ENCODE data around the gene COX7B.
"Not testable (repeated sequence)": the region's sequence is repeated elsewhere in the genome, so short reads cannot be mapped to it uniquely, and the experiment has no call there.

GRCh38 chrX:77881418-77881817, 17.9 kb upstream of the COX7B start:
- TF ChIP-seq, protein P1, sequence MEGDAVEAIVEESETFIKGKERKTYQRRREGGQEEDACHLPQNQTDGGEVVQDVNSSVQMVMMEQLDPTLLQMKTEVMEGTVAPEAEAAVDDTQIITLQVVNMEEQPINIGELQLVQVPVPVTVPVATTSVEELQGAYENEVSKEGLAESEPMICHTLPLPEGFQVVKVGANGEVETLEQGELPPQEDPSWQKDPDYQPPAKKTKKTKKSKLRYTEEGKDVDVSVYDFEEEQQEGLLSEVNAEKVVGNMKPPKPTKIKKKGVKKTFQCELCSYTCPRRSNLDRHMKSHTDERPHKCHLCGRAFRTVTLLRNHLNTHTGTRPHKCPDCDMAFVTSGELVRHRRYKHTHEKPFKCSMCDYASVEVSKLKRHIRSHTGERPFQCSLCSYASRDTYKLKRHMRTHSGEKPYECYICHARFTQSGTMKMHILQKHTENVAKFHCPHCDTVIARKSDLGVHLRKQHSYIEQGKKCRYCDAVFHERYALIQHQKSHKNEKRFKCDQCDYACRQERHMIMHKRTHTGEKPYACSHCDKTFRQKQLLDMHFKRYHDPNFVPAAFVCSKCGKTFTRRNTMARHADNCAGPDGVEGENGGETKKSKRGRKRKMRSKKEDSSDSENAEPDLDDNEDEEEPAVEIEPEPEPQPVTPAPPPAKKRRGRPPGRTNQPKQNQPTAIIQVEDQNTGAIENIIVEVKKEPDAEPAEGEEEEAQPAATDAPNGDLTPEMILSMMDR (optimal IDR thresholded peaks at IDR 0.05 in 1 of 3, IDR thresholded peaks at IDR 0.05 in 1 of 3, conservative IDR thresholded peaks at IDR 0.05 in 1 of 3; ENCODE audit: extremely low read depth in 1 of 3, insufficient read depth in 2 of 3, low read length in 3 of 3): not testable (repeated sequence)
- TF ChIP-seq EZH2 (IDR thresholded peaks at IDR 0.05; ENCODE audit: low read length): not testable (repeated sequence)

Measured in keratinocyte (primary cell).